ENCODE measurements around the gene SYT17.

The SYT17 gene

DNA sequence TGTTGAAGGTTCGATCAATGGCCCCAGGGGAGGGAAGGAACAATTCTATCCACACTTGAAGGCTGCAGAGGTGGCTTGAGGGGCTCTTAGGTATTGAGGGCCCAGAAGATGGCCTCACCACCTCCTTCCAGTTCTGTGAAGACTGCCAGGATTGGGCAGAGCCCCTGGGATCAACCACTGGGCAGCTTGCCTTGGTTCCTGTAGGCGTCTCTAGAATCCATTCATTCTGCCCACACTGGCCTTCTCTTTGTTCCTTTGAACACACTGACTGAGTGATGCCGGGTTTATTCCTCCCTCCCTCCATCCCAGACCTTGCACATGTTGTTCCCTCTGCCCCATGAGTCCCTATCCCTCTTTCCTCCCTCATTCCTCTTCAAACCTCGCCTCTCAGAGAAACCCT, 50.5 kb downstream of the SYT17 start:
- TF ChIP-seq, protein P1, sequence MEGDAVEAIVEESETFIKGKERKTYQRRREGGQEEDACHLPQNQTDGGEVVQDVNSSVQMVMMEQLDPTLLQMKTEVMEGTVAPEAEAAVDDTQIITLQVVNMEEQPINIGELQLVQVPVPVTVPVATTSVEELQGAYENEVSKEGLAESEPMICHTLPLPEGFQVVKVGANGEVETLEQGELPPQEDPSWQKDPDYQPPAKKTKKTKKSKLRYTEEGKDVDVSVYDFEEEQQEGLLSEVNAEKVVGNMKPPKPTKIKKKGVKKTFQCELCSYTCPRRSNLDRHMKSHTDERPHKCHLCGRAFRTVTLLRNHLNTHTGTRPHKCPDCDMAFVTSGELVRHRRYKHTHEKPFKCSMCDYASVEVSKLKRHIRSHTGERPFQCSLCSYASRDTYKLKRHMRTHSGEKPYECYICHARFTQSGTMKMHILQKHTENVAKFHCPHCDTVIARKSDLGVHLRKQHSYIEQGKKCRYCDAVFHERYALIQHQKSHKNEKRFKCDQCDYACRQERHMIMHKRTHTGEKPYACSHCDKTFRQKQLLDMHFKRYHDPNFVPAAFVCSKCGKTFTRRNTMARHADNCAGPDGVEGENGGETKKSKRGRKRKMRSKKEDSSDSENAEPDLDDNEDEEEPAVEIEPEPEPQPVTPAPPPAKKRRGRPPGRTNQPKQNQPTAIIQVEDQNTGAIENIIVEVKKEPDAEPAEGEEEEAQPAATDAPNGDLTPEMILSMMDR (IDR thresholded peaks at IDR 0.05; ENCODE audit: low read depth, low read length), result no peak
- H3K4me3 ChIP-seq (ENCODE audit: low read depth, low read length), result no peak overlapping the region

DNA sequence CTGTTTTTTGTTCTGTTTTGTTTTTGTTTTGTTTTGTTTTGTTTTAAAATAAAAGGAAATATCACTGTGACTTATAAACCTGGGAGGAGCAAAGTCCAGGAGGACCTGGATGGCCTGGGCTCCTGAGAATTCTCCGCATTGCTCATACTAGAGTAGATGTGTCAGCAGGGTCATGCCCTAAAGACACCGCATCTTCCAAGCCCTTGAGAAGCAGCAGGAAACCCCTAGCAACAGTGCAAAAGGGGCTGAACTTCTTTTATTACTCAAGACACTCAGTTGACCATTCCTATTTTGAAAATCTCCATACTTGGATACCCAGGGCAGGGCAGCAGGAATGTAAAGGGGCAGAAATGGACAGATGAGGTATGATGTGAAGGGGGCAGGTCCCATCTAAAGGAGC, 51.8 kb downstream of the SYT17 start:
- H3K4me3 ChIP-seq (ENCODE audit: low read depth, low read length), result no peak overlapping the region
- TF ChIP-seq, protein P1 (IDR thresholded peaks at IDR 0.05; ENCODE audit: low read depth, low read length), result no peak

DNA sequence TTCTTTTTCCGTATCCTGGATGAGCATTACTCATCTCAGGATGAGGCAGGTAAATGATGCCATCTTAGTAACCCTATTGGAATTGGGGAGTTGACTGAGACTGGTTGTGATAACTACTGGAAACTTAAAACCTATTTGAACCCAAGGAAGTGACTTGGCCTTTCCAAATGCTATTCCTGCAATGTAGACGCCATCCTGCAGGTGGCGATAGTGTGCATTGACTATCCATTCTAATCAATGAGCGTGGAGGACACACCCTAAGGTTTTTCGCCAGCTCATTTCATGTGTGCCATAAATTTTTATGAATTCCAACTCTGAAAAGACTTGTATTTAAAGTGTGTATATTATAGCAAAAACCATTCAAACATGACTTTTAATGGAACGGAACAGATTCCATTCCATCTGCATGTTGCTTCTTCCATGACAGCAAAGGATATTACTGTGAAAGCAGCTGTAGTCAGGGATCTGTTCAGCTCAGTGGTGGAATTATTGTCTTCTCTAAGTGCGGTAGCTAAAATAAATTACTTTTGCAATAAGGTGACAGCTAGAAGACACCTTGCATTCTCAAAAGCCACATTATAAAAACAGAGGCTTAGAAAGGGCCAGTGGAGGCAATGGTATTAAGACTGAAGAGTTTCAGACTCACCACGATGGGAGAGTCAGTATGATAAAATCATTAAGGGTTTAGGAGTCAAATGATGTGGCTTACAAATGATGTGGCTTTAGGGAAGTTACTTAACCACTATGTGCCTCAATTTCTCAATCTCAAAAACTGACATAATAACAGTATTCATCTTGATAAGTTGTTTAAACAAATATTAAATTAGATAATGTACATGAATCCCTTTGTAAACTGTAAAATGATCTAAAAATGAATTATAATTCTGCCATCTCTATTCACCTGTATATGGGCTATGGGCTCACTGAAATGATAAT, 55.5 kb downstream of the SYT17 start:
- H3K4me3 ChIP-seq (ENCODE audit: low read depth, low read length), result no peak overlapping the region
- TF ChIP-seq, protein P1 (IDR thresholded peaks at IDR 0.05; ENCODE audit: low read depth, low read length), result peak; percentile 77

DNA sequence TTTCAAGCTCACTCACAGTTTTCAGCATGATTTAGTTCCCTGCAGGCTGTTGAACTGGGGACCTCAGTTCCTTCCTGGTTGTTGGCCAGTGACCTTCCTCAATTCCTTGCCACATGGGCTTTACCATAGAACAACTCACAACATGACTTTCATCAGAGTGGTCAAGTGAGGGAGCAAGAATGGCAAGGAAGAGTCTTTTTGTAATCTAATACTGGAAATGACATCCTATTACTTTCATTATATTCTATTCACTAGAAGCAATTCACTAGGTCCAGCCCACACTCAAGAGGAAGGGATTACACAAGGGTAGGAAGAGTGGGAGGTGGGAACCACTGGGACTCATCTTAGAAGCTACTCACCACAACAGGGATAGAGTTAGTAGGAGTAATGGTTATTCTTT, 57.6 kb downstream of the SYT17 start:
- no peak overlapping the region for H3K4me3 ChIP-seq (ENCODE audit: low read depth, low read length)
- TF ChIP-seq, protein P1 (IDR thresholded peaks at IDR 0.05; ENCODE audit: low read depth, low read length), result no peak

DNA sequence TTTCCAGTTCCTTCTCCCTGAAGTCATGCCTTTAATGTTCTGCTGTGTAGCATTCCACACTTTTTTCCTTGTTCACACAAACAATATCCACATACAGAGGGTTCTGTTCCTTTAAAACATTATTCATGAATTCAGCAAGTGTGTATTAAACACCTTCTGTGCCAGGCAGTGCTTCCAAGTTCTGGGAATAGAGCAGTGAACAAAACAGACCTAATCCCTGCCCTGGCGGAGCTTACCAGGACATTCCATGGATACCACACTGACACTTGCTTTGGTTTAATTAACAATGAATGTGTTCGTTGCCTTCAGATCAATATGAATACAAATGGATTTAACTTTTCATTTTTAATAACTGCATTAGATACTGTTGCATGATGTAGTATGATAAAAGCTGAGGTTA, 59.6 kb downstream of the SYT17 start:
- TF ChIP-seq, protein P1 (IDR thresholded peaks at IDR 0.05; ENCODE audit: low read depth, low read length), result no peak
- H3K4me3 ChIP-seq (ENCODE audit: low read depth, low read length), result no peak overlapping the region

DNA sequence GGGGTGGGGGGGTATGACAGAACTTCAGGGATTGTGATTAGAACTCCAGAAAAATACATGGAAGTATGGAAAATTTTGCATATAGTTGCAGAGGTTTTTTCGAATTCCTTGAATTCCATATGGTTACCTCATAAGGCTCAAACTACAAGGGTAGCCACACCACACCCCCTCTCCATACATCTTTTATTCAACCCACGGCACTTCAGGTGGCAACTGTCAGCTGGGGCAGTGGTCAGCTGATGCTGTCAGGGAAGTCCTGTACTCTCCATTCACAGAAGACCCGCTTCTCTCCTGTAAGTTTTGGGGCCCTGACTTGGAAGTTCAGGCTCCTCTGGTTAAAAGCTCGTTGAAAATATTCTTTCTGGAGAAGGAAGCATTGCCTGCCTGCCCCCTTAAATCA, 60.0 kb downstream of the SYT17 start:
- TF ChIP-seq, protein P1 (IDR thresholded peaks at IDR 0.05; ENCODE audit: low read depth, low read length), result no peak
- no peak overlapping the region for H3K4me3 ChIP-seq (ENCODE audit: low read depth, low read length)

DNA sequence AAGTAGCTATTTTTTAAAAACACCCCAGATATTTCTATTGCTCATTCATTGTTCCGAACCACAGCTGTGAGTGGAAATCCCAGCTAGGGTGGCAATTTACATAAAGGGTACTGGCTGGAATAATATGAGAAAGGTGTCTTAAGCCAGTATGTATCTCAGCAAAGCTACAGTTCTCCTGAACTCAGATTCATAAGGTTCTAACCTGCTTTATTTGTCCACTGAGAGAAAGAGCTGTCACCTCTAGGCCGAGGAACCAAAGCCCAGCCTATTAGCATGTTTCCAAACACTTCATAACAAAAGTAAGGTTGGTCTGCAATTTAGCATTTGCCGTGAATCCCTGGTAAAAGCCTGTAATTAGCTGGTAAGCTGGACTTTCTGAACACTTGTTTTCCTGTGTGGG, 60.5 kb downstream of the SYT17 start:
- no peak overlapping the region for H3K4me3 ChIP-seq (ENCODE audit: low read depth, low read length)
- TF ChIP-seq, protein P1 (IDR thresholded peaks at IDR 0.05; ENCODE audit: low read depth, low read length), result no peak

Measured in WI38 (cell line).